Bronchus fibroblast of lung (primary cell): ENCODE data around the gene REEP1. TPM values are rescaled to one million over a fixed set of nuclear protein-coding genes. Genes with fewer than 3 reads are reported as not detected.

ENCODE experiments used
- total RNA-seq: library from RNA; depleted of rRNA; stranded (reverse); fragments of >200 nt; gene quantifications from 2 replicates; pipeline ENCODE4 v1.2.3, GENCODE V29; 2015

REEP1 gene, protein sequence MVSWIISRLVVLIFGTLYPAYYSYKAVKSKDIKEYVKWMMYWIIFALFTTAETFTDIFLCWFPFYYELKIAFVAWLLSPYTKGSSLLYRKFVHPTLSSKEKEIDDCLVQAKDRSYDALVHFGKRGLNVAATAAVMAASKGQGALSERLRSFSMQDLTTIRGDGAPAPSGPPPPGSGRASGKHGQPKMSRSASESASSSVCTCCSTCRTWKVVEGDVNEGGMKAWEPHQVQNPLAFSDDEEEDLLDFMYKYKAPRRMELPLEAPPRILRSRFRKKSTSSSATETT
- total RNA-seq: 0.67 TPM in 1 of 2 replicates, not detected in the other

DNA sequence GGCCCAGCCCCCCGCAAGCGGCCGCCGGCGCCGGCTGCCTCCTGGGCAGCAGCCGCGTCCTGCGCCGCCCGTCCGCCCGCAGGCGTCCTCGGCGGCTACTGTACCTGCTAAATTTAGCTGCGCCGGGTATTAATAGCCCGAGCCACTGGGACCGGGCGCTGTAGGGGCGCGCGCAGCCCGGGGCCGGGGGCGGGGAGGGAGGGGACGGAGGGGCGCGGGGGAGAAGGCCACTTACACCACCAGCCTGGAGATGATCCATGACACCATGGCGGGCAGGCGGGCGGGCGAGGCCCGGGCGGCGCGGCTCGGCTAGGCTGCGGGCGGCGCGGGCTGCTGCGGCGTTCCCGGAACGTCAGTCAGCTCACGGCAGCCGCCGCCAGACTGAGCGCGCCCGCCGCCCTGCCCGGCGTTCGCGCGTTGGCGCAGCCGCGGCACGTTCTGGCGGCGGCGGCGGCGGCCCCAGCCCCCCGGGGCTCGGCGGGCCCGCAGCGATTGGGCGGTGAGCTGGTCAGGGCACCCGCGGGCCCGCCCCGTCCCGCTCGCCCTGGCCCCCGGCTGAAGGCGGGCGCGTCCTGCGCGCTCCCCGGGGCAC is at the start of gene REEP1:
Gene REEP1, minus strand, starts transcription at position 383 of the 592 bp plus-strand sequence. Its CDS starts 116 bp downstream, at position 267.

DNA sequence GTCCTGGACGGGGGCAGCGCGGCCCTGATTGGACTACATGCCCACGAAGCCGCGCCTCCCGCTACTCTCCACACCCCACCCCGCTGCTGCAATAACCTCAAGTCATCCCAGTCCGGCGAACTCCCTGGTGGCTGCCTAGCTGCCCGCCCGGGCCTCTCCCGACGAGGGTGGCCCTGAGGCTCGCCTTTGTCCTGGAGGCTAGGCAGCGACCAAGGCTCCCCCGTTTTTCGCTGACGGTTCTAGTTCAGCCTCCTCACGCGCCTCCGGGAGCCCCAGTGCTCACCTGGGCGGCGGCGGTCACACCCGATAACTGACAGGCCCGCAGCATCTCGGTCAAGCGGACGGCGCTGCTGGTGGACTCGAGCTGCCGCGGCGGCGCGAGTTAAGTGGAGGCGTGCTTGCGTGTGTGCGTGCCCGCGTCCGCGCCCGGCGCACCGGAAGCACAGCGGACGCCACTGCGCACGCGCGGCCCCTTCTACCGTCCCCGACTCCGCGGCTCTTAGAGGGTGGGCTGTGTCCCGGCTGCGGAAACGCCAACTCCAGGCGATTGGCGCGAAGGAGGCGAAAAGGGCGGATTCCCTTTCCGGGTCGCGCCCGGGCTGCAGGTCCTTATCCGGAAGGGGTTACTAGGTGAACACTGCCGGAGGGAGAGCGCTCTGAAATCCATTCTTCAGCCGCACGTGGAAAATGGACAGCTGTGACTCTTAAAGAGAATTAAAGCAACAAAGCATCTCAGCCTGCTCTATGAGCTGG is 142.2 kb downstream of the REEP1 start, which contains the start of gene IMMT:
Gene IMMT, minus strand, starts transcription at position 408 of the 753 bp plus-strand sequence. Its CDS starts 80 bp downstream, at position 328.

Other genes starting within 250 kb of the REEP1 start
- 15.6 and 16.6 TPM in 2 replicates for gene POLR1A, start 231.7 kb downstream of the REEP1 start, total RNA-seq
- 57.2 and 73.5 TPM in 2 replicates for gene PTCD3, start 231.4 kb downstream of the REEP1 start, total RNA-seq
- gene IMMT, start 142.2 kb downstream of the REEP1 start, total RNA-seq: 81.5 and 85.0 TPM in 2 replicates
- gene MRPL35, start 138.2 kb downstream of the REEP1 start, total RNA-seq: 28.6 and 34.8 TPM in 2 replicates
- 4.8 and 7.2 TPM in 2 replicates for gene KDM3A, start 103.7 kb upstream of the REEP1 start, total RNA-seq
- gene CHMP3, start 225.8 kb upstream of the REEP1 start, total RNA-seq: 33.4 and 44.2 TPM in 2 replicates